Neuronal stem cell (in vitro differentiated cells): ENCODE data around the gene ZBTB32.

Experiments used
- DNase-seq: peaks from one replicate; pipeline ENCODE4 v3.0.0-alpha.2; 2013; ENCODE audit warnings: low spot score
- H2AFZ ChIP-seq: one replicate; pipeline ENCODE4 v1.6.1; 2013; ENCODE audit warnings: mild to moderate bottlenecking, low read length, inconsistent platforms
- H2AK5ac ChIP-seq: 2 replicates; pipeline ENCODE4 v1.6.1; 2013; ENCODE audit warnings: low read depth, mild to moderate bottlenecking, inconsistent platforms, low read length, moderate library complexity, mixed read lengths
- H2BK120ac ChIP-seq: 2 replicates; pipeline ENCODE4 v1.6.1; 2013; ENCODE audit warnings: low read depth, mild to moderate bottlenecking, inconsistent platforms, low read length, moderate library complexity, mixed read lengths
- H2BK12ac ChIP-seq: one replicate; pipeline ENCODE4 v1.6.1; 2013; ENCODE audit warnings: low read length, inconsistent platforms
- H2BK15ac ChIP-seq: 2 replicates; pipeline ENCODE4 v1.6.1; 2013; ENCODE audit warnings: mild to moderate bottlenecking, low read length, inconsistent platforms, mixed read lengths
- H2BK5ac ChIP-seq: one replicate; pipeline ENCODE4 v1.6.1; 2013; ENCODE audit warnings: inconsistent platforms, mild to moderate bottlenecking, low read length, moderate library complexity
- H3K14ac ChIP-seq: one replicate; pipeline ENCODE4 v1.6.1; 2013; ENCODE audit warnings: low read length, inconsistent platforms
- H3K18ac ChIP-seq: 2 replicates; pipeline ENCODE4 v1.6.1; 2013; ENCODE audit warnings: low read length, inconsistent platforms
- H3K23ac ChIP-seq: 2 replicates; pipeline ENCODE4 v1.6.1; 2013; ENCODE audit warnings: low read depth, mild to moderate bottlenecking, mixed read lengths, low read length, inconsistent platforms; ENCODE audit not compliant: poor library complexity
- H3K27ac ChIP-seq: replicated peaks from 3 replicates; pipeline ENCODE4 v1.5.1; 2013; ENCODE audit warnings: low read length, inconsistent platforms
- H3K27me3 ChIP-seq, 3 experiments: 2 replicates each; pipeline ENCODE4 v1.6.1; 2013; ENCODE audit warnings: low read length in 3 of 3, mild to moderate bottlenecking in 2 of 3, inconsistent platforms in 1 of 3, low read depth in 1 of 3, mixed read lengths in 1 of 3, moderate library complexity in 1 of 3; ENCODE audit not compliant: control insufficient read depth in 3 of 3, insufficient read depth in 3 of 3
- H3K36me3 ChIP-seq, 2 donors: replicated peaks in 1 of 2; 2 replicates each; pipeline ENCODE4 v1.6.1; 2013; ENCODE audit warnings: low read length in 2 of 2; ENCODE audit not compliant: control insufficient read depth in 2 of 2, insufficient read depth in 2 of 2
- H3K4ac ChIP-seq: 2 replicates; pipeline ENCODE4 v1.6.1; 2013; ENCODE audit warnings: inconsistent platforms, mild to moderate bottlenecking, low read length, moderate library complexity
- H3K4me1 ChIP-seq, 2 donors: 1 replicate in 1 of 2; 2 replicates in 1 of 2; pipeline ENCODE4 v1.6.1; 2013; ENCODE audit warnings: low read length in 2 of 2, low read depth in 1 of 2; ENCODE audit not compliant: control insufficient read depth in 2 of 2, insufficient read depth in 1 of 2
- H3K4me2 ChIP-seq: one replicate; pipeline ENCODE4 v1.6.1; 2013; ENCODE audit warnings: mild to moderate bottlenecking, low read length, inconsistent platforms; ENCODE audit not compliant: insufficient read depth, poor library complexity, severe bottlenecking
- H3K4me3 ChIP-seq, 2 donors: 2 replicates each; pipeline ENCODE4 v1.5.1; 2013; ENCODE audit warnings: low read length in 2 of 2, mild to moderate bottlenecking in 2 of 2, inconsistent platforms in 1 of 2, moderate library complexity in 1 of 2
- H3K79me1 ChIP-seq: one replicate; pipeline ENCODE4 v1.6.1; 2013; ENCODE audit warnings: low read depth, mild to moderate bottlenecking, inconsistent platforms, low read length, moderate library complexity
- H3K9ac ChIP-seq: one replicate; pipeline ENCODE4 v1.6.1; 2013; ENCODE audit warnings: mild to moderate bottlenecking, low read depth, low read length, inconsistent platforms; ENCODE audit not compliant: poor library complexity
- H3K9me3 ChIP-seq, 2 donors: replicated peaks in 1 of 2; 2 replicates each; pipeline versions ENCODE3 to v1.6.1; 2013; ENCODE audit warnings: low read length in 2 of 2, mild to moderate bottlenecking in 2 of 2, inconsistent platforms in 1 of 2, low read depth in 1 of 2, mixed read lengths in 1 of 2, moderate library complexity in 1 of 2; ENCODE audit not compliant: control insufficient read depth in 2 of 2, insufficient read depth in 1 of 2
- H4K8ac ChIP-seq: one replicate; pipeline ENCODE4 v1.6.1; 2013; ENCODE audit warnings: low read depth, mild to moderate bottlenecking, inconsistent platforms, low read length, moderate library complexity
- H4K91ac ChIP-seq: one replicate; pipeline ENCODE4 v1.6.1; 2013; ENCODE audit warnings: low read length, low read depth, mild to moderate bottlenecking, inconsistent platforms; ENCODE audit not compliant: poor library complexity
- WGBS, 2 donors: extraction: QIAGEN DNeasy Blood & Tissue Kit; methylation state at CpG; one replicate each; pipeline ENCODE4 v1.1.7; 2013; ENCODE audit warnings: missing lambda C conversion rate in 2 of 2, mixed read lengths in 1 of 2; ENCODE audit not compliant: insufficient read length in 2 of 2, insufficient replicate concordance in 1 of 2; ENCODE audit errors: extremely low coverage in 2 of 2; 5-methylcytosine and 5-hydroxymethylcytosine counted together

ZBTB32 gene

DNA sequence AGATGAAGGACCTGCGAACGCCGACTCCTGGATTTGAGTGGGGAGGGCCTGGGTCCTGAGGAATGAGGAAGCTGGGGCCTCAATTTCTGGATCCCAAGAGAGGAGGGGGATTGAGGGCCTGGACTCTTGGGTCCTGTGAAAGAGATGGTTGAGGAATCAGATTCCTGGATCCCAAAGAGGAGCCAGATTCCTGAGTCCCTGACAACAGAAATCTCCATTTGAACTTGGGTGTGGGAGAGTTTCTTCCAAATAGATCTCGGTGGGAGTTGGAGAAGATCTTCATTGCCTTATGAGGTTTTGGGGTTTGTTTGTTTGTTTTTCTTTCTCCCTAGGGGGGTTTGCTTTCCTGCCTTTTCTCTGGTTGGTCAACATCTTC is 41.7 kb downstream of the ZBTB32 start:
- Histone ChIP-seq H3K9me3 (no peaks in the 10 kb centered on the region), H2BK5ac (no peak overlapping the region), H3K36me3 (peaks cover 6 to 8% of the 10 kb centered on the region in 2 donors), H3K9ac (no peak overlapping the region), H4K91ac (no peak overlapping the region), H3K27me3 (no peaks in the 10 kb centered on the region), H3K14ac (no peak overlapping the region), H3K27ac (no peak overlapping the region), H3K79me1 (peaks cover 8% of the 10 kb centered on the region), H2BK15ac (no peak overlapping the region), H3K18ac (no peak overlapping the region), H3K4me3 (peak overlapping the region; percentile 74 to 85), H4K8ac (no peak overlapping the region), H2BK12ac (no peak overlapping the region), H2AFZ (peak overlapping the region; percentile 85), H3K23ac (no peak overlapping the region), H3K4me2 (peak overlapping the region; percentile 66), H2BK120ac (no peak overlapping the region), H3K4me1 (peaks cover 9 to 12% of the 10 kb centered on the region in 2 donors), H3K4ac (no peak overlapping the region), H2AK5ac (no peak overlapping the region)
- no peak for DNase-seq
- no CpG with 5 or more reads among the region's 4 CpGs for WGBS, 2 donors

DNA sequence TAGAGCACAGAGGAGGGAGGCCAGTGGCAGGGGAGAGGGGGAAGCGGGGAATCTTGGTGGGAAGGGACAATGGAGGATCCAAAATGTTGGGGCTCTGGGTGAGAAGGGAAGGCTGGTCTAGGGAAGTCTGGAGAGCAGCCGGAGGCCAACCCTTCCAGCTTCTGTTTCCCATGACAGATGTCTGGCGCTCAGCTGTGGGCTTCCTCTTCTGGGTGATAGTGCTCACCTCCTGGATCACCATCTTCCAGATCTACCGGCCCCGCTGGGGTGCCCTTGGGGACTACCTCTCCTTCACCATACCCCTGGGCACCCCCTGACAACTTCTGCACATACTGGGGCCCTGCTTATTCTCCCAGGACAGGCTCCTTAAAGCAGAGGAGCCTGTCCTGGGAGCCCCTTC is 42.2 kb downstream of the ZBTB32 start:
- no peak overlapping the region for H2AFZ ChIP-seq
- no peak overlapping the region for H2BK5ac ChIP-seq
- WGBS, 2 donors: no CpG with 5 or more reads among the region's 5 CpGs

GRCh38 chr19:35748106-35749020 is 44.0 kb downstream of the ZBTB32 start, which contains the start of gene LIN37:
TSS of gene LIN37 (plus strand) at chr19:35748576. CDS start at chr19:35748725, 149 bp downstream.
- no peak within 1 kb of the TSS for H3K27ac ChIP-seq
- no CpG with 5 or more reads among the region's 45 CpGs for WGBS, 2 donors
- H2BK12ac ChIP-seq: no peak within 1 kb of the TSS

More for the DNA sequence above, 42.2 kb downstream of the ZBTB32 start:
- no peak overlapping the region for H3K23ac ChIP-seq
- H3K36me3 ChIP-seq: peaks cover 6 to 8% of the 10 kb centered on the region in 2 donors
- H2BK12ac ChIP-seq: no peak overlapping the region
- H2BK120ac ChIP-seq: no peak overlapping the region
- peaks cover 9 to 12% of the 10 kb centered on the region in 2 donors for H3K4me1 ChIP-seq
- no peak overlapping the region for H3K18ac ChIP-seq
- H3K79me1 ChIP-seq: peaks cover 8% of the 10 kb centered on the region
- H3K4me2 ChIP-seq: no peak overlapping the region
- no peak overlapping the region for H4K91ac ChIP-seq
- DNase-seq: no peak
- no peaks in the 10 kb centered on the region for H3K27me3 ChIP-seq
- no peaks in the 10 kb centered on the region for H3K9me3 ChIP-seq
- H3K27ac ChIP-seq: no peak overlapping the region
- H2BK15ac ChIP-seq: no peak overlapping the region
- no peak overlapping the region for H3K4ac ChIP-seq
- no peak overlapping the region for H3K14ac ChIP-seq
- peak overlapping the region in 1 of 2 donors; percentile 74 for H3K4me3 ChIP-seq
- H2AK5ac ChIP-seq: no peak overlapping the region
- H4K8ac ChIP-seq: no peak overlapping the region
- no peak overlapping the region for H3K9ac ChIP-seq

GRCh38 chr19:35750167-35750566 is 45.8 kb downstream of the ZBTB32 start:
- no peak overlapping the region for H4K8ac ChIP-seq
- no peak overlapping the region for H2BK120ac ChIP-seq
- H4K91ac ChIP-seq: no peak overlapping the region
- no peak overlapping the region for H3K27ac ChIP-seq
- peak overlapping the region in 1 of 2 donors; percentile 1 for H3K4me3 ChIP-seq
- peaks cover 7% of the 10 kb centered on the region for H3K79me1 ChIP-seq
- no CpG with 5 or more reads among the region's 5 CpGs for WGBS, 2 donors
- no peak overlapping the region for H2BK15ac ChIP-seq
- no peak overlapping the region for H2AFZ ChIP-seq
- peaks cover 0 to 2% (median 0%) of the 10 kb centered on the region in 3 experiments for H3K27me3 ChIP-seq
- H3K18ac ChIP-seq: no peak overlapping the region
- H3K9ac ChIP-seq: no peak overlapping the region
- H2AK5ac ChIP-seq: peak overlapping the region; percentile 27
- H3K14ac ChIP-seq: no peak overlapping the region
- H3K23ac ChIP-seq: no peak overlapping the region
- H2BK12ac ChIP-seq: no peak overlapping the region
- DNase-seq: no peak
- peaks cover 7 to 27% of the 10 kb centered on the region in 2 donors for H3K36me3 ChIP-seq
- H3K4me1 ChIP-seq: peaks cover 8% of the 10 kb centered on the region in 2 donors
- no peak overlapping the region for H3K4ac ChIP-seq
- H3K4me2 ChIP-seq: no peak overlapping the region
- H3K9me3 ChIP-seq: no peaks in the 10 kb centered on the region
- no peak overlapping the region for H2BK5ac ChIP-seq

More at GRCh38 chr19:35748106-35749020, 44.0 kb downstream of the ZBTB32 start, which contains the start of gene LIN37:
- H3K4me1 ChIP-seq: peaks cover 9 to 12% of the 10 kb centered on the region in 2 donors
- H3K23ac ChIP-seq: no peak within 1 kb of the TSS
- H2AFZ ChIP-seq: peak within 1 kb of the TSS; percentile 83
- H3K36me3 ChIP-seq: peaks cover 3 to 16% of the 10 kb centered on the region in 2 donors
- H2BK15ac ChIP-seq: no peak within 1 kb of the TSS
- H2AK5ac ChIP-seq: no peak within 1 kb of the TSS
- H3K9ac ChIP-seq: peak within 1 kb of the TSS; percentile 89
- H3K4ac ChIP-seq: no peak within 1 kb of the TSS
- peak within 1 kb of the TSS; percentile 77 to 97 for H3K4me3 ChIP-seq
- no peak within 1 kb of the TSS for H4K8ac ChIP-seq
- no peak within 1 kb of the TSS for H3K18ac ChIP-seq
- H3K4me2 ChIP-seq: peak within 1 kb of the TSS; percentile 96
- no peak within 1 kb of the TSS for H2BK5ac ChIP-seq
- H2BK120ac ChIP-seq: no peak within 1 kb of the TSS
- no peak within 1 kb of the TSS for H4K91ac ChIP-seq
- peak; percentile 99 for DNase-seq
- H3K14ac ChIP-seq: peak within 1 kb of the TSS; percentile 59
- H3K79me1 ChIP-seq: peaks cover 8% of the 10 kb centered on the region
- H3K9me3 ChIP-seq: no peaks in the 10 kb centered on the region
- no peaks in the 10 kb centered on the region for H3K27me3 ChIP-seq
